Stimulated activated CD8-positive, alpha-beta memory T cell treated with anti-CD3 and anti-CD28 coated beads, Interleukin-12 subunit alpha, Interleukin-12 subunit beta, amount 100 ng/mL, for 4 hours (primary cell): ENCODE data around the gene IKZF1.

Experiments
- DNase-seq: peaks from one replicate; pipeline ENCODE4 v3.0.0-alpha.2; 2020; ENCODE audit warnings: low read depth

IKZF1 gene

GRCh38 chr7:50355817-50356178, 51.3 kb downstream of the IKZF1 start:
- no peak for DNase-seq

DNA sequence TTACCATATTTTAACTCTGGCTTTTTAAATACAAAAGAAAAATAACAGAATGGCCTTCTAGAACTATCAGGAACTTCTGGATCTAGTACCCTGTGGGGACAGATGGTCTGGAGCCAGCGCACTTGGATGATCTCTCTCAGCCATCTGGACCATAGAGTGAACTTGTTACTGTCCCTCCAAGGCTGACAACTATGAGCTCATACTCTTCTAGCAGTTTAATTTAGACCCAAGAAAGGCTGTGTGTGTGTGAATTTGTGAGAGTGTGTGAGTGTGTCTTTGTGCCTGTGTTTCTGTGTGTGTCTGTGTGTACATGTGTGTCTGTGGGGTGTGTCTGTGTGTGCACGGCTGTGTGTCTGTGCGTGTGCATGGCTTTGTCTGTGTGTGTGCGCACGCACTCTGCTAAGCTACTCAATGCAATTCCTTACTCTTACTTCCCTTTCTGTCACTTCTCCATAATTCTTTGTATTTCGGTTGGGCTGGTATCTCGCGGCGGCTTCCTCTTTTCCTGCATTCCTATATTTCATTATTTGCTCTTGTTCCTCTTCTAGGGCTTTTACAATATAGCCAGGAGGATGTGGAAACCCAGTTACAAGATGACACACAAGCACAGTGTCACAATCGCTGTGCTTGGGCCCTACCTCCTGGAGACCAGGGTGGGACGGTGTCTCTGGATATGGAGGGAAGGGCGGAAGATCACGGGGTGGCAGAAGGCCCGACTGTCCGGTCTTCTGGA, 51.9 kb downstream of the IKZF1 start:
- no peak for DNase-seq

DNA sequence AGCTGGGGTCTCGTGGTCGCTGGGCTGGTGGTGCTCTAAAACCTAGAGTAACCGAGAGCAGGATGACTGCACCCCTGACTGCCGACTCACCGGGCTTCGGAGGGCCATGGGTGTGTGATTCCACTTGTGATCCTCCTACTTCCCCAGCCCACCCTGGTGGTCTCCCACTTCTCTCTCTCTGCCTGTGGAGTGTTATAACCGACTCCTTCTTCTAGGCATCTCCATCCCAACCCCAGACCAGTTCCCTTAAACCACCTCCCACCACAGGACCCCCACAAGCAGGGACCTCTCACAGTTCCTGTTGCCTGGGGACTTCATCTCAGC, 52.4 kb downstream of the IKZF1 start:
- DNase-seq, result no peak

DNA sequence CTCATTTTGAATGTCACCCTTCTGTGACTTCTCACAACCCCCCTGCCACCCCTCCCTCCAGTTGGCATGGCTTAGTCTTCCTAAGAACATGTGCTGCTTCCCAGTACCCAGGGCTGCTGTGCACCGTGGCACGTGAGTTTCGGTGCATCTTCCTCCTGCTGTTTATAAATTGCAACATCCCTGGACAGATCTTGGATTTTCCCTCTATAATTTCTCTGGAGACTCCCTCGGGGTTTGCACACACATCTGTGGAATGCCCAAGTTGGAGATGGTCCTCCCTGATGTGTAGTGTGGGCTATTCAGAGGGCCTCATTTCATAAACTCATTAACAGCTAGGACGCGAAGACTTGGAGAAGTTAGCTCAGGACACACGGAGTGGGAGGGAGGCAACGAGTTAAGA, 52.9 kb downstream of the IKZF1 start:
- no peak for DNase-seq

- DNase-seq, result no peak
These were observed 53.7 kb downstream of the IKZF1 start for GRCh38 chr7:50358041-50358705.

DNA sequence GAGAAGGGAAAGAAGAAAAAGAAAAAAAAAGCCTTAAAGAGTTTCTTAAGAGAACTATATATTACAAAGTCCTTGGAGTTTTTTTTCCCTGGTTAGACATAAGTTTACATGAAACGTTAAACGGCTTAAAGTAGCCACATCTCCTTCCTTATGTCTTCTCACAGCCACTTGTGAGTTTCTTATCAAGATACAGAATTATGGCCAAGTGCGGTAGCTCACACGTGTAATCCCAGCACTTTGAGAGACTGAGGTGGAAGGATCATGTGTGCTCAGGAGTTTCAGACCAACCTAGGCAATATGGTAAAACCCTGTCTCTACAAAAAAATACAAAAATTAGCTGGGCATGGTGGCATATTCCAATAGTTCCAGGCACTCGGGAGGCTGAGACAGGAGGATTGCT, 54.3 kb downstream of the IKZF1 start:
- no peak for DNase-seq

DNA sequence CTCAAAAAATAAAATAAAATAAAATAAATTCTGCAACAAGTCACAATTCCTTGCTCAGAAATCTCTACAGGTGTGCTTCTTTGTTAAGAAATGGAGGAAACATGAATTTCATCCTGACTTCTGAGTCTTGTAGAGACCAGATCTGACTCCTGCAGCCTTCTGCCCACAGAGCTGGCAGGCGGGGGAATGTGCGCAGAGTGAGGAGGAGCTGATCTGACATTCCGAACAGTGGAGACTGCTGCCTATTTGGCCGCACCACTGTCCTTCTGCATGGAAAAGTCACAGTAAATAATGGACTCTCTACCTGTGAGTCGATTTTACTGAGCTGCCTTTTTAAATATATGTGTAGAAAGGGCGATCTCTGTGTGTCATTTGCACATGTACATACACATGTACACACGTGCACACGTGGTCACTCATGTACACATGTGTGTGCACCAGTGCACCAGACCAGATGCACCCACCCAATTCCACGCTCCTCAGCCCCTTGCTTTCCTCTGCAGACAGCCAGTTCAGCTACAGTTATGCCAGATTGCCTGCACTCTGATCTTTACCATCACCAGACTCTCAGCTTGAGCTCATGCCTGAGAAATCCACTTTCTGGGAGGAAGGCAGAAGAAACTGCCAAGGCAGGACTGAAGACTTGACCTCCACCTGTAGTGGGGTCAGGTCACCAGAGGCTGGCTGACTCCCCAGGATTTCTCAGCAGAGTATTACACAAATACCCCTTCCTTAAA, 54.9 kb downstream of the IKZF1 start:
- no peak for DNase-seq

GRCh38 chr7:50359995-50360925, 55.7 kb downstream of the IKZF1 start:
- peak; percentile 69 for DNase-seq

- DNase-seq, result no peak
These were observed 57.6 kb downstream of the IKZF1 start for GRCh38 chr7:50362142-50362541.

- no peak for DNase-seq
These were observed 58.3 kb downstream of the IKZF1 start for GRCh38 chr7:50362712-50363282.

GRCh38 chr7:50363327-50364060, 59.0 kb downstream of the IKZF1 start:
- DNase-seq, result no peak

GRCh38 chr7:50364645-50365044, 60.1 kb downstream of the IKZF1 start:
- no peak for DNase-seq

- no peak for DNase-seq
These were observed 61.8 kb downstream of the IKZF1 start for GRCh38 chr7:50366311-50366710.

DNA sequence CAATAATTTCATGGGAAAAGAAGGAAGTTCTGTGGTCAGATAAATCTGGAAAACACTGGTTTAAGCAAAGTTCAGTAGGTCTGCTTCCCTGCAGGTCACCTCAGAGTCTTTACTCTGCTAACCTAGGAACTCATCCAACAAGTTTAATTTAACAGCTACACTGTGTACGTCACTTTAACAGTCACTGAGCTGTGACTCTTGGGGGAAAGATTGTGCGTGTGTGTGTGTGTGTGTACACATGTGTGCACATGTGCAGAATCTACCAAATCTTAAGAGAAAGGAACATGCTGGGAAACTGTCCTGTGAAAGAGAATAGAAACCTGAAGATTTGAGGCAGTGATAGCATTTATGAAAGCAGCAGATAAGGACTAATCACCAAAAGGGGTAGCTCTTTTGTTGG, 62.6 kb downstream of the IKZF1 start:
- DNase-seq, result no peak

DNA sequence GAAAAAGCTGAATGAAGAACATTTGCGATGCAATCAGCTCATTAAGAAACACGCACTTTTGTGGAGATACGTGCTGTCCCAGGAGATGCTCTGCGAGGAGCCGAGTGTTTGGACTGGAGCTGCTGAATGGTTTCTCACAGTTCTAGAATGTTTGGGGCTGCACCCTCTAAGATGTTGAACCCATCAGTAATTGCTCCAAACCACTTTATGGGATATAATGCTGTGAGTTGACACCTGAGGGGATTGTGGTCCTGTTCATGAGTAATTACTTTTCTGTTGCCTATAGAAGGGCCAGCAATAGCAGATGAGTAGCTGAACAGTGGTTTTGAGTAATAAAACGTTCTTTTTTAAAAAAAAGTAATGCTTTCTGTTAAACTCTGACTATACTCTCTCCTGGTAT, 63.1 kb downstream of the IKZF1 start:
- DNase-seq, result no peak

- no peak for DNase-seq
These were observed 63.9 kb downstream of the IKZF1 start for GRCh38 chr7:50368366-50368765.

GRCh38 chr7:50369143-50370026, 64.9 kb downstream of the IKZF1 start:
- DNase-seq, result no peak

DNA sequence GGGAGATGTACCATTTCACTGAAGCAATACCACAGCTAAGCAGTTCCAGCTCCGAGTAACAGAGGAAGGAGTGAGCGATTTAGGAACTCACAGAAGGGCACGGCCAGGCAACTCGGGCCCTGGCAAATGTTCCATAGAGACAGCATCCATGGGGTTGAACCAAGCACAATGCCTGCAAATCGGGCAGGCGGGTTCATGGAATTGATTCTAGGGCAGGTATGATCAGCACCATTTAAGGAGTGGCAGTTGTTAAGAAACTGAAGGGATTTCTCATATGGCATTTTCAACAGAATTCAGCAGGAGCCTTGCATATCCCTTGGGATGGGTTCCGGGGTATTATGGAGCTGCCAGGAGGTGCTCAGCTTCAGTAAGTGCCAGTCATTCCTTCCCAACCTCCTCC, 66.4 kb downstream of the IKZF1 start:
- no peak for DNase-seq

DNA sequence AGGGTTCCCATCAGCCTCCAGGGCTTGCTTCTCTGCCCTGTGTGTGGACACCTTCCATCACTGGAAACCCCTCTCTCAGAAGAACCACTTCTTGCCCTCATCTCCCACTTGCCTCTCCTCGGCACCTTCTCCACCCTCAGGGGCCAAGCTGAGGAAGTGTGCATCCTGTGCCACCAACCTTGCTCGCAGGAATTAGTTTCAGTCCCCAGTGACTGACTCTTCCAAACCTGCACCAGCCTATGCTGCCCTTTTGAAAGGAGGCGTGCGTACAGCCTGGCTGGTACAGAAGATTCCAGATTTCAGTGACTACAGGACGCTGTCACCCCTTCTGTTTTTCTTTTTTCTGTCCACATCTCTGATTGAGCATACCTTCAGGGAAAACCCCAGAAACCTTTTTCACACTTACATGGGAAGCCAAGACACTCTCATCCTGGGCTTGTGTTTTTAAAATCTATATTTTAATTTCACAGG, 67.1 kb downstream of the IKZF1 start:
- DNase-seq, result no peak

DNA sequence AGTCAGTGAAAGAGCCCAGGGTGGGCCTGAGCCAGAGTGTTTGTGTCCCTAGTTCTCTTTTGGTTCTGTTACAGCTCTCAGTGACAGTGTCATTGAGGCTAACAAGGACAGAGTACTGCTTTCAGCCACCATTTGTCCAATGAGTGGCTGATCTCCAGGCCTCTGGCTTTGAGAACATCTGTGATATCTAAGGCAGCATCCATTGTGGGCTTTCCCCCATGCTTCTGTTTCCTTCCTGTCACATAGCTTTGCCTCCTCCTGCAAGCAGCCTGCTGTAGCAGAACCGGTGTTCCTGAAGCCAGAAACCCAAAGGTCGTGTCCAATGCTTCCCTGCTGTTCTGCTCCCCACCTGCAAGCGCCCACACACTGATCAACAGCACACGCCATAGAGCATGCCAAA, 68.4 kb downstream of the IKZF1 start:
- no peak for DNase-seq
